ENCODE data around the gene POP4.
"Not testable (repeated sequence)": the region's sequence is repeated elsewhere in the genome, so short reads cannot be mapped to it uniquely, and the experiment has no call there.

DNA sequence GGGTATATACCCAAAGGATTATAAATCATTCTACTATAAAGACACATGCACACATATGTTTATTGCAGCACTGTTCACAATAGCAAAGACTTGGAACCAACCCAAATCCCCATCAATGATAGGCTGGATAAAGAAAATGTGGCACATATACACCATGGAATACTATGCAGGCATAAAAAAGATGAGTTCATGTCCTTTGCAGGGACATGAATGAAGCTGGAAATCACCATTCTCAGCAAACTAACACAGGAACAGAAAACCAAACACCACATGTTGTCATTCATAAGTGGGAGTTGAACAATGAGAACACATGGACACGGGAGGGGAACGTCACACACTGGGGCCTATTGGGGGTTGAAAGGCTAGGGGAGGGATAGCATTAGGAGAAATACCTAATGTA, 47.0 kb upstream of the POP4 start:
- TF ChIP-seq, protein P1, sequence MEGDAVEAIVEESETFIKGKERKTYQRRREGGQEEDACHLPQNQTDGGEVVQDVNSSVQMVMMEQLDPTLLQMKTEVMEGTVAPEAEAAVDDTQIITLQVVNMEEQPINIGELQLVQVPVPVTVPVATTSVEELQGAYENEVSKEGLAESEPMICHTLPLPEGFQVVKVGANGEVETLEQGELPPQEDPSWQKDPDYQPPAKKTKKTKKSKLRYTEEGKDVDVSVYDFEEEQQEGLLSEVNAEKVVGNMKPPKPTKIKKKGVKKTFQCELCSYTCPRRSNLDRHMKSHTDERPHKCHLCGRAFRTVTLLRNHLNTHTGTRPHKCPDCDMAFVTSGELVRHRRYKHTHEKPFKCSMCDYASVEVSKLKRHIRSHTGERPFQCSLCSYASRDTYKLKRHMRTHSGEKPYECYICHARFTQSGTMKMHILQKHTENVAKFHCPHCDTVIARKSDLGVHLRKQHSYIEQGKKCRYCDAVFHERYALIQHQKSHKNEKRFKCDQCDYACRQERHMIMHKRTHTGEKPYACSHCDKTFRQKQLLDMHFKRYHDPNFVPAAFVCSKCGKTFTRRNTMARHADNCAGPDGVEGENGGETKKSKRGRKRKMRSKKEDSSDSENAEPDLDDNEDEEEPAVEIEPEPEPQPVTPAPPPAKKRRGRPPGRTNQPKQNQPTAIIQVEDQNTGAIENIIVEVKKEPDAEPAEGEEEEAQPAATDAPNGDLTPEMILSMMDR (IDR thresholded peaks at IDR 0.05; ENCODE audit: poor library complexity), result not testable (repeated sequence)
- TF ChIP-seq EZH2phosphoT487 (IDR thresholded peaks at IDR 0.05; ENCODE audit: low read depth, severe bottlenecking, unreplicated experiment); EZH2 (IDR thresholded peaks at IDR 0.05; ENCODE audit: borderline replicate concordance): not testable (repeated sequence)

All from hepatocyte (in vitro differentiated cells).